Measurements from ENCODE around the gene PRSS57.
A peak's percentile ranks its signal among the peaks of the same experiment; 100 is the strongest.

The PRSS57 gene

GRCh38 chr19:664913-665443 is 30.3 kb downstream of the PRSS57 start:
- H3K4me2 ChIP-seq (ENCODE audit: low read length) = peak overlapping the region; percentile 79
- no peak overlapping the region for H3K27ac ChIP-seq (ENCODE audit: low read length)
- H4K20me1 ChIP-seq (ENCODE audit: insufficient read depth, low read length) = peaks cover 20% of the 10 kb centered on the region
- H3K9me3 ChIP-seq (ENCODE audit: insufficient read depth, low read length) = no peaks in the 10 kb centered on the region
- no peak for TF ChIP-seq EZH2phosphoT487 (IDR thresholded peaks at IDR 0.05; ENCODE audit: low read depth)
- peak; percentile 96 for TF ChIP-seq CTCF (IDR thresholded peaks at IDR 0.05; ENCODE audit: low read depth, low read length)
- peaks cover 35% of the 10 kb centered on the region for H3K79me2 ChIP-seq (ENCODE audit: low read length)
- H3K4me1 ChIP-seq (ENCODE audit: low read length) = peaks cover 23% of the 10 kb centered on the region
- H3K9ac ChIP-seq (ENCODE audit: low read length) = peak overlapping the region; percentile 31; the same call in 1 of the 2 replicates
- H3K4me3 ChIP-seq (ENCODE audit: low read length) = peak overlapping the region; percentile 62
- peak overlapping the region; percentile 74; the same call in 1 of the 2 replicates for H2AFZ ChIP-seq (ENCODE audit: low read depth, low read length)
- H3K27me3 ChIP-seq (ENCODE audit: low read depth, low read length) = no peaks in the 10 kb centered on the region
- no peaks in the 10 kb centered on the region for H3K36me3 ChIP-seq (replicated peaks; ENCODE audit: low read depth, low read length)

GRCh38 chr19:663682-664117 is 31.6 kb downstream of the PRSS57 start:
- TF ChIP-seq EZH2phosphoT487 (IDR thresholded peaks at IDR 0.05; ENCODE audit: low read depth) (no peak), CTCF (IDR thresholded peaks at IDR 0.05; ENCODE audit: low read depth, low read length) (no peak)
- Histone ChIP-seq H2AFZ (ENCODE audit: low read depth, low read length) (no peak overlapping the region), H3K4me3 (ENCODE audit: low read length) (peak overlapping the region; percentile 86), H3K9me3 (ENCODE audit: insufficient read depth, low read length) (no peaks in the 10 kb centered on the region), H3K4me2 (ENCODE audit: low read length) (peak overlapping the region; percentile 94), H3K27me3 (ENCODE audit: low read depth, low read length) (no peaks in the 10 kb centered on the region), H3K79me2 (ENCODE audit: low read length) (peaks cover 48% of the 10 kb centered on the region), H3K27ac (ENCODE audit: low read length) (peak overlapping the region; percentile 47), H4K20me1 (ENCODE audit: insufficient read depth, low read length) (peaks cover 33% of the 10 kb centered on the region), H3K36me3 (replicated peaks; ENCODE audit: low read depth, low read length) (peaks cover under 1% of the 10 kb centered on the region), H3K4me1 (ENCODE audit: low read length) (peaks cover 30% of the 10 kb centered on the region), H3K9ac (ENCODE audit: low read length) (peak overlapping the region; percentile 85)

GRCh38 chr19:662962-663681 is 32.1 kb downstream of the PRSS57 start, which contains the start of gene RNF126:
RNF126 (minus strand) TSS chr19:663214; CDS start chr19:663121, 93 bp downstream.
- Histone ChIP-seq H3K4me2 (ENCODE audit: low read length) (peak within 1 kb of the TSS; percentile 96), H3K9ac (ENCODE audit: low read length) (peak within 1 kb of the TSS; percentile 98), H3K27me3 (ENCODE audit: low read depth, low read length) (no peaks in the 10 kb centered on the region), H3K4me1 (ENCODE audit: low read length) (peaks cover 30% of the 10 kb centered on the region), H2AFZ (ENCODE audit: low read depth, low read length) (no peak within 1 kb of the TSS), H3K79me2 (ENCODE audit: low read length) (peaks cover 53% of the 10 kb centered on the region), H3K4me3 (ENCODE audit: low read length) (peak within 1 kb of the TSS; percentile 92), H4K20me1 (ENCODE audit: insufficient read depth, low read length) (peaks cover 38% of the 10 kb centered on the region), H3K36me3 (replicated peaks; ENCODE audit: low read depth, low read length) (peaks cover 6% of the 10 kb centered on the region), H3K27ac (ENCODE audit: low read length) (peak within 1 kb of the TSS; percentile 61), H3K9me3 (ENCODE audit: insufficient read depth, low read length) (no peaks in the 10 kb centered on the region)
- no peak for TF ChIP-seq EZH2phosphoT487 (IDR thresholded peaks at IDR 0.05; ENCODE audit: low read depth)
- no peak for TF ChIP-seq CTCF (IDR thresholded peaks at IDR 0.05; ENCODE audit: low read depth, low read length)

- peaks cover 61% of the 10 kb centered on the region for H3K79me2 ChIP-seq (ENCODE audit: low read length)
- peaks cover 46% of the 10 kb centered on the region for H4K20me1 ChIP-seq (ENCODE audit: insufficient read depth, low read length)
- no peak for TF ChIP-seq CTCF (IDR thresholded peaks at IDR 0.05; ENCODE audit: low read depth, low read length)
- no peak for TF ChIP-seq EZH2phosphoT487 (IDR thresholded peaks at IDR 0.05; ENCODE audit: low read depth)
Measured at GRCh38 chr19:662207-662961, 32.9 kb downstream of the PRSS57 start.

More at GRCh38 chr19:662207-662961, 32.9 kb downstream of the PRSS57 start:
- Histone ChIP-seq H3K36me3 (replicated peaks; ENCODE audit: low read depth, low read length) (peaks cover 12% of the 10 kb centered on the region), H3K4me2 (ENCODE audit: low read length) (peak overlapping the region; percentile 96), H3K9me3 (ENCODE audit: insufficient read depth, low read length) (no peaks in the 10 kb centered on the region), H3K27ac (ENCODE audit: low read length) (peak overlapping the region; percentile 61), H3K9ac (ENCODE audit: low read length) (peak overlapping the region; percentile 98), H3K4me3 (ENCODE audit: low read length) (peak overlapping the region; percentile 92), H2AFZ (ENCODE audit: low read depth, low read length) (no peak overlapping the region), H3K27me3 (ENCODE audit: low read depth, low read length) (no peaks in the 10 kb centered on the region), H3K4me1 (ENCODE audit: low read length) (peaks cover 30% of the 10 kb centered on the region)

All from OCI-LY3 (cell line).